HCT116 (cell line): ENCODE data around the gene SPRED3. TPM values are rescaled to one million over a fixed set of nuclear protein-coding genes. Genes with fewer than 3 reads are reported as not detected.

Experiments
- ATAC-seq: fragments of 200-7000 bp; cut with Tn5 transposase; 2 replicates; pipeline ENCODE4 v1.9.1; 2020; ENCODE audit warnings: mild to moderate bottlenecking, moderate library complexity
- BruUV-seq: library from RNA; stranded (reverse); fragments of 400-500 nt; replicated peaks from 2 replicates; lab custom pipeline; 2021; lab: Mats Ljungman, UMichigan
- CTCF ChIA-PET: fragments of 300-600 bp; sonication (Branson Sonifier 250); formaldehyde crosslinking; loops from one replicate; lab custom pipeline; 2021; ENCODE audit warnings: antibody characterized with exemption; lab: Charles Lee
- POLR2A ChIA-PET: fragments of 300-600, 350-600 bp; sonication (Branson Sonifier 250); formaldehyde crosslinking; loops from one replicate; lab custom pipeline; 2021; ENCODE audit warnings: antibody characterized with exemption; lab: Charles Lee
- RAD21 ChIA-PET, 2 experiments: fragments of 300-600 bp; sonication (Branson Sonifier 250); formaldehyde crosslinking; loops; one replicate each; lab custom pipeline; 2023; ENCODE audit warnings: low total read pairs in 2 of 2; ENCODE audit not compliant: uncharacterized antibody in 2 of 2, unreplicated experiment in 2 of 2, low non-redundant PET in 1 of 2; lab: Charles Lee
- DNase-seq: peaks from one replicate; pipeline ENCODE4 v3.0.0-alpha.2; 2010; ENCODE audit warnings: low read depth, low spot score
- H2AFZ ChIP-seq: fragments of 200-600 bp; shearing (Covaris generic), sonication (generic); 2 replicates; pipeline ENCODE4 v1.6.1; 2017; ENCODE audit warnings: low read depth, mixed run types, mixed read lengths, antibody characterized with exemption, low read length; ENCODE audit not compliant: poor library complexity, severe bottlenecking
- H3K27ac ChIP-seq: 2 replicates; pipeline ENCODE4 v1.5.1; 2012; ENCODE audit warnings: low read depth, low read length
- H3K27me3 ChIP-seq: fragments of 200-600 bp; sonication (generic); 2 replicates; pipeline ENCODE4 v1.6.1; 2016; ENCODE audit warnings: mixed run types, low read length, mixed read lengths; ENCODE audit not compliant: insufficient read depth
- H3K36me3 ChIP-seq, 2 experiments: fragments of 200-500 bp in 1 of 2; fragments of 200-600 bp in 1 of 2; sonication (Bioruptor generic) in 1 of 2; sonication (generic) in 1 of 2; 2 replicates each; pipeline versions ENCODE4 v1.5.1 to v1.6.1; 2014 to 2016; ENCODE audit warnings: low read length in 2 of 2, inconsistent platforms in 1 of 2, mixed read lengths in 1 of 2, mixed run types in 1 of 2; ENCODE audit not compliant: insufficient read depth in 2 of 2, control insufficient read depth in 1 of 2
- H3K4me1 ChIP-seq, 2 experiments: fragments of 200-600 bp in 1 of 2; sonication (generic) in 1 of 2; 2 replicates each; pipeline versions ENCODE4 v1.5.1 to v1.6.1; 2012 to 2017; ENCODE audit warnings: low read length in 2 of 2, inconsistent platforms in 1 of 2, mild to moderate bottlenecking in 1 of 2, mixed read lengths in 1 of 2, mixed run types in 1 of 2, moderate library complexity in 1 of 2; ENCODE audit not compliant: insufficient read depth in 2 of 2, control insufficient read depth in 1 of 2
- H3K4me2 ChIP-seq: fragments of 200-600 bp; sonication (generic); 2 replicates; pipeline ENCODE4 v1.6.1; 2017; ENCODE audit warnings: mixed run types, low read length, mixed read lengths
- H3K4me3 ChIP-seq, 2 experiments: fragments of 200-600 bp in 1 of 2; sonication (generic) in 1 of 2; replicated peaks in 1 of 2; 2 replicates each; pipeline ENCODE4 v1.5.1; 2011 to 2016; ENCODE audit warnings: low read length in 2 of 2, control low read depth in 1 of 2, low read depth in 1 of 2, mild to moderate bottlenecking in 1 of 2, mixed read lengths in 1 of 2, mixed run types in 1 of 2
- H3K79me2 ChIP-seq: fragments of 200-600 bp; sonication (generic); 2 replicates; pipeline ENCODE4 v1.6.1; 2017; ENCODE audit warnings: mild to moderate bottlenecking, mixed run types, low read length, moderate library complexity, mixed read lengths; ENCODE audit not compliant: insufficient read depth
- H3K9ac ChIP-seq: fragments of 200-600 bp; sonication (generic); 2 replicates; pipeline ENCODE4 v1.6.1; 2016; ENCODE audit warnings: low read length, mixed read lengths
- H3K9me2 ChIP-seq: fragments of 200-600 bp; sonication (generic), shearing (Covaris generic); 2 replicates; pipeline ENCODE4 v1.6.1; 2017; ENCODE audit warnings: mixed run types, mild to moderate bottlenecking, moderate library complexity; ENCODE audit not compliant: insufficient read depth
- H3K9me3 ChIP-seq, 2 experiments: fragments of 200-500 bp in 1 of 2; fragments of 200-600 bp in 1 of 2; sonication (Bioruptor generic) in 1 of 2; sonication (generic) in 1 of 2; 2 replicates each; pipeline ENCODE4 v1.6.1; 2014 to 2017; ENCODE audit warnings: low read length in 2 of 2, mixed read lengths in 2 of 2, inconsistent platforms in 1 of 2, low read depth in 1 of 2, mild to moderate bottlenecking in 1 of 2, mixed run types in 1 of 2, moderate library complexity in 1 of 2; ENCODE audit not compliant: control insufficient read depth in 1 of 2, insufficient read depth in 1 of 2
- H4K20me1 ChIP-seq: fragments of 200-600 bp; sonication (generic), shearing (Covaris generic); 2 replicates; pipeline ENCODE4 v1.6.1; 2017; ENCODE audit warnings: mixed run types, mild to moderate bottlenecking, moderate library complexity; ENCODE audit not compliant: insufficient read depth
- CTCF ChIP-seq, 3 experiments: fragments of 200-600 bp in 1 of 3; sonication (generic) in 1 of 3; IDR thresholded peaks in 2 of 3; conservative IDR thresholded peaks in 1 of 3; 2 replicates each; pipeline ENCODE4 v1.5.1; 2012 to 2017; ENCODE audit warnings: low read depth in 2 of 3, low read length in 2 of 3, antibody characterized with exemption in 1 of 3, borderline replicate concordance in 1 of 3, control low read depth in 1 of 3, mild to moderate bottlenecking in 1 of 3, mixed read lengths in 1 of 3, mixed run types in 1 of 3, moderate library complexity in 1 of 3; ENCODE audit not compliant: insufficient read depth in 1 of 3
- EGR1 ChIP-seq: IDR thresholded peaks from 2 replicates; pipeline ENCODE4 v1.6.1; 2012; ENCODE audit warnings: low read depth
- EZH2 ChIP-seq: fragments of 200-600 bp; sonication (generic); IDR thresholded peaks from 2 replicates; pipeline ENCODE4 v1.6.1; 2017; ENCODE audit warnings: antibody characterized with exemption, mixed run types
- JUND ChIP-seq: IDR thresholded peaks from 2 replicates; pipeline ENCODE4 v1.6.1; 2012
- POLR2A ChIP-seq: IDR thresholded peaks from 2 replicates; pipeline ENCODE4 v1.7.0; 2011; ENCODE audit warnings: borderline replicate concordance; ENCODE audit not compliant: insufficient read depth, insufficient read length; ENCODE audit errors: extremely low read depth
- POLR2AphosphoS5 ChIP-seq: IDR thresholded peaks from 2 replicates; pipeline ENCODE4 v1.6.1; 2011; ENCODE audit warnings: mild to moderate bottlenecking, low read depth, low read length, moderate library complexity
- SIN3A ChIP-seq: IDR thresholded peaks from 2 replicates; pipeline ENCODE4 v1.6.1; 2012; ENCODE audit warnings: low read depth
- SP1 ChIP-seq: IDR thresholded peaks from 2 replicates; pipeline ENCODE4 v1.6.1; 2012; ENCODE audit warnings: low read depth
- TCF7L2 ChIP-seq: IDR thresholded peaks from 2 replicates; pipeline ENCODE4 v1.7.0; 2011; ENCODE audit warnings: borderline replicate concordance, inconsistent platforms; ENCODE audit not compliant: insufficient read depth, insufficient read length; ENCODE audit errors: extremely low read depth
- YY1 ChIP-seq: IDR thresholded peaks from 2 replicates; pipeline ENCODE4 v1.6.1; 2011; ENCODE audit warnings: low read length, low read depth, moderate library complexity, mild to moderate bottlenecking; ENCODE audit not compliant: insufficient replicate concordance; ENCODE audit errors: extremely low read depth
- ZNF274 ChIP-seq: fragments of 200-500 bp; sonication (Bioruptor generic); IDR thresholded peaks from 2 replicates; pipeline ENCODE4 v1.6.1; 2014; ENCODE audit warnings: mild to moderate bottlenecking, low read depth, low read length, inconsistent platforms
- intact Hi-C: fragments of 100-400 bp; cut with micrococcal nuclease; formaldehyde crosslinking; loops from 2 replicates; pipeline ENCODE4 v1.10.0; 2022
- total RNA-seq: library from RNA; stranded (reverse); gene quantifications from one replicate; pipeline ENCODE4 v1.2.1, GENCODE V29; 2021; ENCODE audit not compliant: unreplicated experiment

The SPRED3 gene
- total RNA-seq, 1 experiment from 2014 or later: 3.4 TPM

GRCh38 chr19:38413416-38413815 lies 24.9 kb downstream of the SPRED3 start (continued):
- no peak for TF ChIP-seq SP1
- TF ChIP-seq YY1: no peak
- no peak for TF ChIP-seq POLR2AphosphoS5
- TF ChIP-seq SIN3A: no peak
- no peak for TF ChIP-seq CTCF (IDR thresholded peaks at IDR 0.05 in 2 of 3, conservative IDR thresholded peaks at IDR 0.05 in 1 of 3; ENCODE audit: borderline replicate concordance in 1 of 3, insufficient read depth in 1 of 3, low read depth in 2 of 3, low read length in 2 of 3)
- TF ChIP-seq, all 23 proteins: peak for 0

- Histone ChIP-seq H3K9ac (peak overlapping the region; percentile 43), H3K27me3 (no peaks in the 10 kb centered on the region), H3K9me3 (no peaks in the 10 kb centered on the region), H3K4me1 (peaks cover 14 to 16% of the 10 kb centered on the region in 2 experiments; a peak in 3 of 4 replicates), H3K79me2 (no peaks in the 10 kb centered on the region), H3K4me2 (peak overlapping the region; percentile 94), H3K9me2 (no peaks in the 10 kb centered on the region), H3K36me3 (no peaks in the 10 kb centered on the region), H3K4me3 (no peak overlapping the region), H2AFZ (peak overlapping the region; percentile 56), H3K27ac (peak overlapping the region; percentile 21), H4K20me1 (no peaks in the 10 kb centered on the region)
- TF ChIP-seq EGR1: no peak
- TF ChIP-seq YY1: no peak
- TF ChIP-seq ZNF274: no peak
- no peak for TF ChIP-seq POLR2A
- no peak for TF ChIP-seq POLR2AphosphoS5
- TF ChIP-seq SP1: no peak
- no peak for TF ChIP-seq JUND
- TF ChIP-seq TCF7L2: no peak
- TF ChIP-seq CTCF (IDR thresholded peaks at IDR 0.05 in 2 of 3, conservative IDR thresholded peaks at IDR 0.05 in 1 of 3; ENCODE audit: borderline replicate concordance in 1 of 3, insufficient read depth in 1 of 3, low read depth in 2 of 3, low read length in 2 of 3): no peak
- TF ChIP-seq EZH2: no peak
- intact Hi-C loops: no loop called here
- CTCF ChIA-PET: no interaction called here
- no TSS peak for BruUV-seq
- RAD21 ChIA-PET: no interaction called here
- no peak for ATAC-seq
- no peak for DNase-seq
- POLR2A ChIA-PET: interaction anchor here (0.6 to 1.0 kb wide), 2 partner anchors 12 to 15 kb away, joined by 3 read pairs; no protein-coding TSS in a partner anchor
Measured at GRCh38 chr19:38417146-38417543, 28.6 kb downstream of the SPRED3 start.
